Activated naive CD8-positive, alpha-beta T cell treated with anti-CD3 and anti-CD28 coated beads, Interleukin-2, amount 50 U/mL, for 24 hours (primary cell): ENCODE results near the gene RNF123.
"Not testable (repeated sequence)": the region's sequence is repeated elsewhere in the genome, so short reads cannot be mapped to it uniquely, and the experiment has no call there.

ENCODE experiments used
- ATAC-seq: fragments of 150-1000 bp; cut with Tn5 transposase; one replicate; pipeline ENCODE4 v1.10.0; 2021
- DNase-seq: peaks from one replicate; pipeline ENCODE4 v3.0.0; 2021
- H3K27ac Mint-ChIP-seq: one replicate; pipeline ENCODE4 v1.8.0; 2021; ENCODE audit warnings: mild to moderate bottlenecking, mixed read lengths
- H3K27me3 Mint-ChIP-seq: one replicate; pipeline ENCODE4 v1.8.0; 2021; ENCODE audit warnings: mixed read lengths
- H3K36me3 Mint-ChIP-seq: one replicate; pipeline ENCODE4 v1.8.0; 2021; ENCODE audit warnings: low read depth, mixed read lengths
- H3K4me1 Mint-ChIP-seq: one replicate; pipeline ENCODE4 v1.8.0; 2021; ENCODE audit warnings: mixed read lengths
- H3K4me3 Mint-ChIP-seq: one replicate; pipeline ENCODE4 v1.8.0; 2021; ENCODE audit warnings: mild to moderate bottlenecking, moderate library complexity, mixed read lengths
- H3K9me3 Mint-ChIP-seq: one replicate; pipeline ENCODE4 v1.8.0; 2021; ENCODE audit warnings: mixed read lengths

Gene RNF123

DNA sequence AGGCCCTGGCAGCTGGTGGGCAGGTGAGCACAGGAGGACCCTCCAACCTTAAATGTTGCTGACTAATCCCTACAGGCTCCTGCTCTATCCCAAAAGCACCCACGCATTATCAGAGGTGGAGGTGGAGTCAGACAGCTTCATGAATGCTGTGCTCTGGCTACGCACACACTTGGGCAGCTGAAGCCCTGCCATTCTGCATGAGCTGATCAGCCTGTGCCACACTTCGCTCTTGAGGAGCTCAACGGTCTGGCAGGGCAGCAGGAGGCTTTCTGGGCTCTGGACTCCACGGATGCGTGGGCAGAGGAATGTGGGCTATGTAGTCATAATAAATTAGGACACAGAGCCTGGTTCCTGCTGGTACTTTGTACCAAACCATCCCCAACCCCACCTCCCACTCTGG lies 6.2 kb upstream of the RNF123 start:
- no peaks in the 10 kb centered on the region for H3K9me3 Mint-ChIP-seq
- peaks cover 8% of the 10 kb centered on the region for H3K4me1 Mint-ChIP-seq
- no peak overlapping the region for H3K27ac Mint-ChIP-seq
- ATAC-seq (no peak), DNase-seq (no peak)
- H3K36me3 Mint-ChIP-seq = peaks cover 15% of the 10 kb centered on the region
- H3K4me3 Mint-ChIP-seq = no peak overlapping the region
- no peaks in the 10 kb centered on the region for H3K27me3 Mint-ChIP-seq

- peaks cover 14% of the 10 kb centered on the region for H3K36me3 Mint-ChIP-seq
- H3K4me3 Mint-ChIP-seq, H3K27ac Mint-ChIP-seq, DNase-seq, H3K27me3 Mint-ChIP-seq, H3K9me3 Mint-ChIP-seq, ATAC-seq: not testable (repeated sequence)
- peaks cover 17% of the 10 kb centered on the region for H3K4me1 Mint-ChIP-seq
Measured at GRCh38 chr3:49684453-49684852, 4.9 kb upstream of the RNF123 start.

GRCh38 chr3:49685103-49685502 lies 4.3 kb upstream of the RNF123 start:
- H3K4me3 Mint-ChIP-seq, ATAC-seq, H3K27me3 Mint-ChIP-seq, H3K36me3 Mint-ChIP-seq, DNase-seq, H3K9me3 Mint-ChIP-seq, H3K27ac Mint-ChIP-seq: not testable (repeated sequence)
- peaks cover 23% of the 10 kb centered on the region for H3K4me1 Mint-ChIP-seq

- peaks cover 30% of the 10 kb centered on the region for H3K4me1 Mint-ChIP-seq
- not testable (repeated sequence) for H3K4me3 Mint-ChIP-seq, H3K9me3 Mint-ChIP-seq, H3K36me3 Mint-ChIP-seq, H3K27me3 Mint-ChIP-seq, ATAC-seq, DNase-seq, H3K27ac Mint-ChIP-seq
Measured at GRCh38 chr3:49685846-49686245, 3.5 kb upstream of the RNF123 start.

GRCh38 chr3:49686346-49686745 lies 3.0 kb upstream of the RNF123 start:
- H3K9me3 Mint-ChIP-seq, H3K27me3 Mint-ChIP-seq, H3K27ac Mint-ChIP-seq, H3K36me3 Mint-ChIP-seq, H3K4me3 Mint-ChIP-seq: not testable (repeated sequence)
- ATAC-seq (peak; percentile 5), DNase-seq (peak; percentile 30)
- H3K4me1 Mint-ChIP-seq = peaks cover 35% of the 10 kb centered on the region

GRCh38 chr3:49686769-49687423 lies 2.5 kb upstream of the RNF123 start:
- H3K36me3 Mint-ChIP-seq, H3K27ac Mint-ChIP-seq, H3K9me3 Mint-ChIP-seq, H3K27me3 Mint-ChIP-seq: not testable (repeated sequence)
- peaks cover 38% of the 10 kb centered on the region for H3K4me1 Mint-ChIP-seq
- H3K4me3 Mint-ChIP-seq = peak overlapping the region; percentile 9
- DNase-seq = peak; percentile 61
- ATAC-seq = peak; percentile 52

DNA sequence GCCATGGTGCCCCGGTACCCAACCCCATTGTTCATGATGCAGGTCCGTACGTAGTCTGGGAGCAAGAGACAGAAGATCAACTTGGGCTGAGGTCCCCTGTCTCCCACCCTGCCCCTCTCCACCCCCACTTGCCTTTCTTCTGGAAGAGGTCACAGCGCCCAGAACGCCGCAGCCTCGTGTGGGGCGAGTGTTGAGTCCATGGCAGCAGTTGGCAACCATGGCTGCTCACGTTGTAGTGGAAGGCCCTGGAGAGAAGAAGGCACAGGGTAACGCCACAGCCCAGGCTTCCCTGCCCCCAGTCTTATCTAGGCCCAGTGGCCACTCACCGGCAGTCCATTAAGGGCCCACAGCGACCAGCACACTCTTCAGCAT lies 1.9 kb upstream of the RNF123 start:
- not testable (repeated sequence) for ATAC-seq, H3K27me3 Mint-ChIP-seq, DNase-seq, H3K9me3 Mint-ChIP-seq, H3K36me3 Mint-ChIP-seq, H3K27ac Mint-ChIP-seq
- Mint-ChIP-seq H3K4me3 (peak overlapping the region; percentile 9), H3K4me1 (peaks cover 38% of the 10 kb centered on the region)

DNA sequence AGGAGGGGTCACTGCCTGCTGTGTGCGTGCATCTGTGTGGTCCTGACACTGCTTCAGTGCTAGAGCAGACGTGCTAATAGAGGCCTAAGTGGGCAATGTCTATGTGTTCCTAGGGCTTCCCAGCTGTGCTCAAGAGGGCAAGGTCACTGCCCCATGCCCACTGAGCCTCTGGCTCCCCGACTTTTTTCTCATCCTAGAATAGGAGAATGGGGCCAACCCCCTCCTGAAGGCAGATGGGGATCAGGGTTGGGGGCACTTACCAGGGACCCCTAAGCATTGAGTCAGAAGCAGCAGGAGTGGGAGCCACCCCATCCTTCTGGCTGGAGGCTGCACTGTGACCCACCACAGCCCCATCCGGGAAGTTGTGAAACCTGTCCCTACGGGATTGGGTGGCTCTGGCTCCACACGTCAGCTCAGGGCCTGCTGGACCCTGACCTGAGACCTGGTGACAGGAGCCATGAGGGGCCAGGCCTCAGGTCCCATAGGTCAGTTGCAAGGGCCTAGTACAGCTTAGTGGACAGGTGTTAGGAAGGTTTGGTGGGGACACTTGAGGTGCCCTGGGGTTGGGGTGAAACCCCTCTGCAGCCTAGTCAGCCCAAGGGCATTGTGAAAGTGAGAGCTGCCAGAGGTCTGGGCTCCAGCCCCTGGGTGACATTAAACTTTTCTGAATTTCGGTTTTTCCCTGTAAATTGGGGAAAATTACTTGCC lies 865 bp upstream of the RNF123 start:
- Mint-ChIP-seq H3K27ac (peak overlapping the region; percentile 95), H3K4me1 (peaks cover 40% of the 10 kb centered on the region), H3K4me3 (peak overlapping the region; percentile 96)
- H3K9me3 Mint-ChIP-seq, H3K36me3 Mint-ChIP-seq, ATAC-seq, H3K27me3 Mint-ChIP-seq, DNase-seq: not testable (repeated sequence)

GRCh38 chr3:49689908-49690624 lies 709 bp downstream of the RNF123 start:
- H3K36me3 Mint-ChIP-seq, H3K27me3 Mint-ChIP-seq, DNase-seq, H3K9me3 Mint-ChIP-seq, ATAC-seq: not testable (repeated sequence)
- Mint-ChIP-seq H3K27ac (peak overlapping the region; percentile 95), H3K4me1 (peaks cover 40% of the 10 kb centered on the region), H3K4me3 (peak overlapping the region; percentile 96)

GRCh38 chr3:49690856-49691255 lies 1.5 kb downstream of the RNF123 start:
- not testable (repeated sequence) for DNase-seq, H3K9me3 Mint-ChIP-seq

GRCh38 chr3:49691481-49691880 lies 2.1 kb downstream of the RNF123 start:
- not testable (repeated sequence) for H3K36me3 Mint-ChIP-seq, H3K27ac Mint-ChIP-seq, H3K9me3 Mint-ChIP-seq, ATAC-seq, H3K4me3 Mint-ChIP-seq, H3K27me3 Mint-ChIP-seq, DNase-seq
- peaks cover 38% of the 10 kb centered on the region for H3K4me1 Mint-ChIP-seq

More at GRCh38 chr3:49690856-49691255, 1.5 kb downstream of the RNF123 start:
- Mint-ChIP-seq H3K4me1 (peaks cover 38% of the 10 kb centered on the region), H3K4me3 (peak overlapping the region; percentile 96)
- ATAC-seq, H3K27ac Mint-ChIP-seq, H3K36me3 Mint-ChIP-seq, H3K27me3 Mint-ChIP-seq: not testable (repeated sequence)

GRCh38 chr3:49694409-49695070 lies 5.2 kb downstream of the RNF123 start:
- H3K36me3 Mint-ChIP-seq, H3K27me3 Mint-ChIP-seq, DNase-seq, H3K27ac Mint-ChIP-seq, H3K4me3 Mint-ChIP-seq, ATAC-seq, H3K9me3 Mint-ChIP-seq: not testable (repeated sequence)
- H3K4me1 Mint-ChIP-seq = peaks cover 22% of the 10 kb centered on the region

DNA sequence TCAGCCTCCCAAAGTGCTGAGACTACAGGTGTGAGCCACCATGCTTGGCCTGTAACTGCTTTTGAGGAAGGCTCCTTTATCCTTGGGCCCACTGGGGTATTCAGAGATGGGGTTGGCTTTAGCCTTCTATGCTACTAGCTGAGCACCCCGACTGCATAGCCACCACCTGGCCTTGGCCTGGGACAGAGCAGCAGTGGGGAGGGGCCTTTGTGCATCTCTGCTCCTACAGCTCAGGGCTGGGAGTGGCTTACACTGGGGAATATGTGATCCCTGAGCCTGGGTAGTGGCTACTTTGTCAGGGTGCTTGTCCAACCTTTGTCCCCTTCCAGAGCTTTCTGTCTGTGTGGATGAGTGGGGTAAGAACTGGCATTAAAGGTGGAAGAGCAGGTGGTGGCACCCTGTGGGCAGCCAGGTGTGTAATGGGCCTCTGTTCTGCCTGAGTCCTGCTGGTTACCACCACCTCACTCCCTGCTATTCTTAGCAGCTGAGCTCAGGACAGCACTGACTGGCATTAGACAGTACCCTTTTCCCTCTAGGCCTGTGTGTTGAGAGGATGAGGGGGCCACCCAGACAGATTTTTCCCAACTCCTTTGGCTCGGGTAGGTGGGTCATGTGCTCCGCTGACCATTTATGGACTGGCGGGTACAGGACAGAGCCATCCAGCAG lies 6.1 kb downstream of the RNF123 start:
- not testable (repeated sequence) for H3K4me3 Mint-ChIP-seq, H3K9me3 Mint-ChIP-seq, H3K27ac Mint-ChIP-seq, H3K36me3 Mint-ChIP-seq, ATAC-seq, DNase-seq, H3K27me3 Mint-ChIP-seq
- peaks cover 14% of the 10 kb centered on the region for H3K4me1 Mint-ChIP-seq

- Mint-ChIP-seq H3K4me3 (no peak overlapping the region), H3K9me3 (no peaks in the 10 kb centered on the region), H3K27me3 (no peaks in the 10 kb centered on the region), H3K36me3 (peaks cover 6% of the 10 kb centered on the region), H3K27ac (no peak overlapping the region), H3K4me1 (no peaks in the 10 kb centered on the region)
- DNase-seq (no peak), ATAC-seq (no peak)
Measured at GRCh38 chr3:49699281-49699979, 10.1 kb downstream of the RNF123 start.
